ENCODE data around the gene LHCGR. TPM values are rescaled to one million over a fixed set of nuclear protein-coding genes. Genes with fewer than 3 reads are reported as not detected.

LHCGR gene
- not detected for polyA plus RNA-seq (2013, experiment 1 of 2)
- not detected for polyA plus RNA-seq (2013, experiment 2 of 2)

GRCh38 chr2:48755473-48755872 lies at the start of gene LHCGR:
Gene LHCGR (minus strand): TSS chr2:48755724. CDS start chr2:48755671, 53 bp downstream.
- 7 to 8% methylated on average over 23 to 35 of the region's 37 CpGs for WGBS, 2 experiments (ENCODE audit: insufficient coverage in 2 of 2)
- H3K27ac ChIP-seq (ENCODE audit: low read depth, low read length, severe bottlenecking): no peak within 1 kb of the TSS
- H3K4me1 ChIP-seq (ENCODE audit: control insufficient read depth, insufficient read depth, low read length, poor library complexity, severe bottlenecking): peaks cover 3% of the 10 kb centered on the region
- no peaks in the 10 kb centered on the region for H3K36me3 ChIP-seq (ENCODE audit: control insufficient read depth, insufficient read depth, low read length)
- H3K9me3 ChIP-seq (ENCODE audit: control insufficient read depth, low read length): no peaks in the 10 kb centered on the region
- H3K4me3 ChIP-seq (ENCODE audit: extremely low read depth, insufficient read depth, low read length, poor library complexity, severe bottlenecking): peak within 1 kb of the TSS; percentile 6

GRCh38 chr2:48799601-48800000 lies 44.1 kb upstream of the LHCGR start:
- WGBS, 2 experiments (ENCODE audit: insufficient coverage in 2 of 2): 83 to 100% methylated on average over 1 of the region's 6 CpGs
- no peaks in the 10 kb centered on the region for H3K4me1 ChIP-seq (ENCODE audit: control insufficient read depth, insufficient read depth, low read length, poor library complexity, severe bottlenecking)
- H3K36me3 ChIP-seq (ENCODE audit: control insufficient read depth, insufficient read depth, low read length): no peaks in the 10 kb centered on the region
- H3K9me3 ChIP-seq (ENCODE audit: control insufficient read depth, low read length): no peaks in the 10 kb centered on the region
- no peak overlapping the region for H3K27ac ChIP-seq (ENCODE audit: low read depth, low read length, severe bottlenecking)
- no peak overlapping the region for H3K4me3 ChIP-seq (ENCODE audit: extremely low read depth, insufficient read depth, low read length, poor library complexity, severe bottlenecking)

GRCh38 chr2:48795065-48795464 lies 39.5 kb upstream of the LHCGR start:
- 57 to 71% methylated on average over 1 of the region's 2 CpGs for WGBS, 2 experiments (ENCODE audit: insufficient coverage in 2 of 2)
- Histone ChIP-seq H3K27ac (ENCODE audit: low read depth, low read length, severe bottlenecking) (no peak overlapping the region), H3K4me1 (ENCODE audit: control insufficient read depth, insufficient read depth, low read length, poor library complexity, severe bottlenecking) (no peaks in the 10 kb centered on the region), H3K36me3 (ENCODE audit: control insufficient read depth, insufficient read depth, low read length) (no peaks in the 10 kb centered on the region), H3K4me3 (ENCODE audit: extremely low read depth, insufficient read depth, low read length, poor library complexity, severe bottlenecking) (no peak overlapping the region), H3K9me3 (ENCODE audit: control insufficient read depth, low read length) (no peaks in the 10 kb centered on the region)

GRCh38 chr2:48793671-48794070 lies 38.1 kb upstream of the LHCGR start:
- no peak overlapping the region for H3K27ac ChIP-seq (ENCODE audit: low read depth, low read length, severe bottlenecking)
- H3K4me3 ChIP-seq (ENCODE audit: extremely low read depth, insufficient read depth, low read length, poor library complexity, severe bottlenecking): no peak overlapping the region
- WGBS, 2 experiments (ENCODE audit: insufficient coverage in 2 of 2): no CpG with 5 or more reads among the region's 5 CpGs
- H3K4me1 ChIP-seq (ENCODE audit: control insufficient read depth, insufficient read depth, low read length, poor library complexity, severe bottlenecking): no peaks in the 10 kb centered on the region
- H3K9me3 ChIP-seq (ENCODE audit: control insufficient read depth, low read length): no peaks in the 10 kb centered on the region
- no peaks in the 10 kb centered on the region for H3K36me3 ChIP-seq (ENCODE audit: control insufficient read depth, insufficient read depth, low read length)

- Histone ChIP-seq H3K27ac (ENCODE audit: low read depth, low read length, severe bottlenecking) (no peak overlapping the region), H3K4me1 (ENCODE audit: control insufficient read depth, insufficient read depth, low read length, poor library complexity, severe bottlenecking) (no peaks in the 10 kb centered on the region), H3K36me3 (ENCODE audit: control insufficient read depth, insufficient read depth, low read length) (no peaks in the 10 kb centered on the region), H3K4me3 (ENCODE audit: extremely low read depth, insufficient read depth, low read length, poor library complexity, severe bottlenecking) (no peak overlapping the region), H3K9me3 (ENCODE audit: control insufficient read depth, low read length) (no peaks in the 10 kb centered on the region)
- 80 to 83% methylated on average over 2 to 3 of the region's 3 CpGs for WGBS, 2 experiments (ENCODE audit: insufficient coverage in 2 of 2)
Measured at GRCh38 chr2:48792030-48792429, 36.5 kb upstream of the LHCGR start.

GRCh38 chr2:48790407-48791170 lies 35.1 kb upstream of the LHCGR start:
- H3K4me3 ChIP-seq (ENCODE audit: extremely low read depth, insufficient read depth, low read length, poor library complexity, severe bottlenecking): no peak overlapping the region
- no peaks in the 10 kb centered on the region for H3K9me3 ChIP-seq (ENCODE audit: control insufficient read depth, low read length)
- H3K4me1 ChIP-seq (ENCODE audit: control insufficient read depth, insufficient read depth, low read length, poor library complexity, severe bottlenecking): no peaks in the 10 kb centered on the region
- 81 to 87% methylated on average over 5 to 9 of the region's 13 CpGs for WGBS, 2 experiments (ENCODE audit: insufficient coverage in 2 of 2)
- H3K27ac ChIP-seq (ENCODE audit: low read depth, low read length, severe bottlenecking): no peak overlapping the region
- no peaks in the 10 kb centered on the region for H3K36me3 ChIP-seq (ENCODE audit: control insufficient read depth, insufficient read depth, low read length)

GRCh38 chr2:48787580-48787979 lies 32.1 kb upstream of the LHCGR start:
- H3K4me3 ChIP-seq (ENCODE audit: extremely low read depth, insufficient read depth, low read length, poor library complexity, severe bottlenecking): no peak overlapping the region
- no peaks in the 10 kb centered on the region for H3K36me3 ChIP-seq (ENCODE audit: control insufficient read depth, insufficient read depth, low read length)
- no peaks in the 10 kb centered on the region for H3K4me1 ChIP-seq (ENCODE audit: control insufficient read depth, insufficient read depth, low read length, poor library complexity, severe bottlenecking)
- no peaks in the 10 kb centered on the region for H3K9me3 ChIP-seq (ENCODE audit: control insufficient read depth, low read length)
- WGBS, 2 experiments (ENCODE audit: insufficient coverage in 2 of 2): 90 to 94% methylated on average over 6 to 8 of the region's 8 CpGs
- no peak overlapping the region for H3K27ac ChIP-seq (ENCODE audit: low read depth, low read length, severe bottlenecking)

GRCh38 chr2:48781366-48781765 lies 25.8 kb upstream of the LHCGR start:
- H3K9me3 ChIP-seq (ENCODE audit: control insufficient read depth, low read length): no peaks in the 10 kb centered on the region
- H3K27ac ChIP-seq (ENCODE audit: low read depth, low read length, severe bottlenecking): no peak overlapping the region
- WGBS, 2 experiments (ENCODE audit: insufficient coverage in 2 of 2): no CpG with 5 or more reads among the region's 1 CpG

GRCh38 chr2:48779019-48779716 lies 23.6 kb upstream of the LHCGR start:
- Histone ChIP-seq H3K36me3 (ENCODE audit: control insufficient read depth, insufficient read depth, low read length) (no peaks in the 10 kb centered on the region), H3K4me3 (ENCODE audit: extremely low read depth, insufficient read depth, low read length, poor library complexity, severe bottlenecking) (no peak overlapping the region), H3K27ac (ENCODE audit: low read depth, low read length, severe bottlenecking) (no peak overlapping the region), H3K9me3 (ENCODE audit: control insufficient read depth, low read length) (no peaks in the 10 kb centered on the region), H3K4me1 (ENCODE audit: control insufficient read depth, insufficient read depth, low read length, poor library complexity, severe bottlenecking) (no peaks in the 10 kb centered on the region)
- 100% methylated on average over 1 of the region's 4 CpGs for WGBS, 2 experiments (ENCODE audit: insufficient coverage in 2 of 2)

More at GRCh38 chr2:48781366-48781765, 25.8 kb upstream of the LHCGR start:
- H3K36me3 ChIP-seq (ENCODE audit: control insufficient read depth, insufficient read depth, low read length): no peaks in the 10 kb centered on the region
- no peak overlapping the region for H3K4me3 ChIP-seq (ENCODE audit: extremely low read depth, insufficient read depth, low read length, poor library complexity, severe bottlenecking)
- no peaks in the 10 kb centered on the region for H3K4me1 ChIP-seq (ENCODE audit: control insufficient read depth, insufficient read depth, low read length, poor library complexity, severe bottlenecking)

- H3K4me3 ChIP-seq (ENCODE audit: extremely low read depth, insufficient read depth, low read length, poor library complexity, severe bottlenecking): no peak overlapping the region
- H3K9me3 ChIP-seq (ENCODE audit: control insufficient read depth, low read length): no peaks in the 10 kb centered on the region
- H3K4me1 ChIP-seq (ENCODE audit: control insufficient read depth, insufficient read depth, low read length, poor library complexity, severe bottlenecking): no peaks in the 10 kb centered on the region
- no CpG with 5 or more reads among the region's 1 CpG for WGBS, 2 experiments (ENCODE audit: insufficient coverage in 2 of 2)
- no peak overlapping the region for H3K27ac ChIP-seq (ENCODE audit: low read depth, low read length, severe bottlenecking)
- H3K36me3 ChIP-seq (ENCODE audit: control insufficient read depth, insufficient read depth, low read length): no peaks in the 10 kb centered on the region
Measured at GRCh38 chr2:48774251-48774650, 18.7 kb upstream of the LHCGR start.

Measured in mesodermal cell (in vitro differentiated cells).